GM21423 (cell line): ENCODE results near the gene SNRNP48.

ENCODE experiments used
- ATAC-seq: cut with Tn5 transposase; IDR thresholded peaks from one replicate; pipeline ENCODE4 v1.9.1; 2021; ENCODE audit warnings: mild to moderate bottlenecking, moderate library complexity; ENCODE audit not compliant: unreplicated experiment

Gene SNRNP48

GRCh38 chr6:7589949-7590917, at the start of gene SNRNP48:
SNRNP48 (plus strand) TSS chr6:7590198; CDS start chr6:7590258, 60 bp downstream.
- peak; percentile 100 for ATAC-seq

GRCh38 chr6:7540595-7540994, 49.4 kb upstream of the SNRNP48 start:
- ATAC-seq, result no peak

GRCh38 chr6:7541175-7542064, 48.6 kb upstream of the SNRNP48 start, which contains the start of gene DSP:
DSP (plus strand) TSS chr6:7541671; CDS start chr6:7541916, 245 bp downstream.
- ATAC-seq, result no peak

- no peak for ATAC-seq
These were observed 47.7 kb upstream of the SNRNP48 start for GRCh38 chr6:7542065-7542873.

GRCh38 chr6:7542874-7543624, 46.9 kb upstream of the SNRNP48 start:
- ATAC-seq, result no peak

- ATAC-seq, result no peak
These were observed 46.1 kb upstream of the SNRNP48 start for GRCh38 chr6:7543789-7544424.

- no peak for ATAC-seq
These were observed 45.4 kb upstream of the SNRNP48 start for GRCh38 chr6:7544597-7544996.

GRCh38 chr6:7545316-7546019, 44.5 kb upstream of the SNRNP48 start:
- no peak for ATAC-seq

GRCh38 chr6:7546020-7546369, 44.0 kb upstream of the SNRNP48 start:
- ATAC-seq, result no peak

- no peak for ATAC-seq
These were observed 43.6 kb upstream of the SNRNP48 start for GRCh38 chr6:7546383-7546782.

- ATAC-seq, result no peak
These were observed 43.1 kb upstream of the SNRNP48 start for GRCh38 chr6:7546896-7547295.

GRCh38 chr6:7547315-7547714, 42.7 kb upstream of the SNRNP48 start:
- ATAC-seq, result no peak

GRCh38 chr6:7550433-7550801, 39.6 kb upstream of the SNRNP48 start:
- no peak for ATAC-seq

- no peak for ATAC-seq
These were observed 35.3 kb upstream of the SNRNP48 start for GRCh38 chr6:7554533-7555275.

GRCh38 chr6:7555671-7556070, 34.3 kb upstream of the SNRNP48 start:
- no peak for ATAC-seq

GRCh38 chr6:7556394-7557106, 33.4 kb upstream of the SNRNP48 start:
- ATAC-seq, result no peak

GRCh38 chr6:7557652-7558051, 32.3 kb upstream of the SNRNP48 start:
- ATAC-seq, result no peak

- ATAC-seq, result no peak
These were observed 31.2 kb upstream of the SNRNP48 start for GRCh38 chr6:7558781-7559180.
